ENCODE data around the gene TRIM71.

DNA sequence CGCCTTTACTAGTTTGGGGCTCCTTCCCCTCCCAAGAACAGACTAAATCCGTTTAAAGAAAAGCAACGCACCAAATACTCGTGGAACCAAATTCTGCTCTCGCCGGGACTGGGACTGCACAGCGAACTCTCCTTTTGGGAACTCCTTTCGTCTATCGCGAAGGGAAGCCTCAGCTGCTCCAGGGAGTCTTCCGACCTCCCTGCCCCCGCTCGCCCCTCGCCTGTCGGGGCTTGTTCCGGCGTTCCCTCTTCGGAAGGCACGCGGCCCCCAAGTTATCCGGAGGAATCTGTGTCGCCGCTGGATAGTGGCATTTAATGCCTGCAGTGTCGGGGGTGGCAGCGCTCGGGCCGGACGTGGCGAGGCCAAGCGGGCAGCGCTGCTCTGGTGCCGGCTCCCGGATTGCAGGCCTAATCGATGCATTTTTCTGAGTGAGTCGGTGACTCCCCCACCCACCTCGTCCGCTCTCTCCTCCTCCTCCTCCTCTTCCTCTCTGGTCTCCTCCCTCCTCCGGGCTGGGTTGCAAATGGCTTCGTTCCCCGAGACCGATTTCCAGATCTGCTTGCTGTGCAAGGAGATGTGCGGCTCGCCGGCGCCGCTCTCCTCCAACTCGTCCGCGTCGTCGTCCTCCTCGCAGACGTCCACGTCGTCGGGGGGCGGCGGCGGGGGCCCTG, at the start of gene TRIM71:
- TF ChIP-seq, protein P1, sequence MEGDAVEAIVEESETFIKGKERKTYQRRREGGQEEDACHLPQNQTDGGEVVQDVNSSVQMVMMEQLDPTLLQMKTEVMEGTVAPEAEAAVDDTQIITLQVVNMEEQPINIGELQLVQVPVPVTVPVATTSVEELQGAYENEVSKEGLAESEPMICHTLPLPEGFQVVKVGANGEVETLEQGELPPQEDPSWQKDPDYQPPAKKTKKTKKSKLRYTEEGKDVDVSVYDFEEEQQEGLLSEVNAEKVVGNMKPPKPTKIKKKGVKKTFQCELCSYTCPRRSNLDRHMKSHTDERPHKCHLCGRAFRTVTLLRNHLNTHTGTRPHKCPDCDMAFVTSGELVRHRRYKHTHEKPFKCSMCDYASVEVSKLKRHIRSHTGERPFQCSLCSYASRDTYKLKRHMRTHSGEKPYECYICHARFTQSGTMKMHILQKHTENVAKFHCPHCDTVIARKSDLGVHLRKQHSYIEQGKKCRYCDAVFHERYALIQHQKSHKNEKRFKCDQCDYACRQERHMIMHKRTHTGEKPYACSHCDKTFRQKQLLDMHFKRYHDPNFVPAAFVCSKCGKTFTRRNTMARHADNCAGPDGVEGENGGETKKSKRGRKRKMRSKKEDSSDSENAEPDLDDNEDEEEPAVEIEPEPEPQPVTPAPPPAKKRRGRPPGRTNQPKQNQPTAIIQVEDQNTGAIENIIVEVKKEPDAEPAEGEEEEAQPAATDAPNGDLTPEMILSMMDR (IDR thresholded peaks at IDR 0.05), result no peak
- TF ChIP-seq POLR2A (IDR thresholded peaks at IDR 0.05) (no peak), POLR2AphosphoS5 (IDR thresholded peaks at IDR 0.05) (no peak)

All from prostate gland (tissue), 2 donors.